Measurements from ENCODE around the gene TBC1D8.

DNA sequence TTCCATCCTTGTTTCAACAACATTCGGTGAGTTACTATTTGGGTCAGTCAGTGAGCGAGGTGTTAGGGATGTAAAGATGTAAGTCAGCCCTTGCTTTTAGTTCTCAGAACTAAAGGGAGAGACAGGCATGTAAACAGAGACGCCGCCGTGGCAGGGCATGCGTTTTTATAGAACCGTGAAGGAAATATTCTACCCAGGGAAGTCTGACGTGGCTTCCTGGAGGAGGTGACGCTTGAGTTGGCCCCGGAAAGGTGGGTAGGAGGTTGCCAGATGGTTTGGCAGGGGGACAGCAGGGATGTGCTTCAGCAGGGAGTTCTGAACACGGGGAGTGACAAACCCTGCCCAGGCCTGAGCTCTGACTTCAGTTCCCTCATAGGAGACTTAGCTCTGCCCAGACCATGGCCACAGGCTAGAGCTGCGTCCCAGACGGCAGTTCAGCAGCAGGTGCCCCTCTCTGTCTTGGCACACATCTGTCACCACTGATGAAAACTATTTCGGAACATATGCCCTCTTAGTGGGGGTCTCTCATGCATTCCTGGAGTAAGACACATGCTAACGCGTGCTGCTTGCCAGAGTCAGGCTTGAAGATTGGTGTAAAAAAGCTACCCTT is 172.5 kb downstream of the TBC1D8 start:
- TF ChIP-seq CBX8 (IDR thresholded peaks at IDR 0.05; ENCODE audit: borderline replicate concordance, extremely low read depth, low read depth, low read length, poor library complexity, severe bottlenecking) (no peak), KAT2B (IDR thresholded peaks at IDR 0.05; ENCODE audit: low read depth, low read length) (no peak), USF2 (CRISPR knock-in tag; IDR thresholded peaks at IDR 0.05) (no peak), SMARCC2 (IDR thresholded peaks at IDR 0.05; ENCODE audit: low read depth) (no peak), HDGF (IDR thresholded peaks at IDR 0.05) (no peak)
- TF ChIP-seq, protein P1, sequence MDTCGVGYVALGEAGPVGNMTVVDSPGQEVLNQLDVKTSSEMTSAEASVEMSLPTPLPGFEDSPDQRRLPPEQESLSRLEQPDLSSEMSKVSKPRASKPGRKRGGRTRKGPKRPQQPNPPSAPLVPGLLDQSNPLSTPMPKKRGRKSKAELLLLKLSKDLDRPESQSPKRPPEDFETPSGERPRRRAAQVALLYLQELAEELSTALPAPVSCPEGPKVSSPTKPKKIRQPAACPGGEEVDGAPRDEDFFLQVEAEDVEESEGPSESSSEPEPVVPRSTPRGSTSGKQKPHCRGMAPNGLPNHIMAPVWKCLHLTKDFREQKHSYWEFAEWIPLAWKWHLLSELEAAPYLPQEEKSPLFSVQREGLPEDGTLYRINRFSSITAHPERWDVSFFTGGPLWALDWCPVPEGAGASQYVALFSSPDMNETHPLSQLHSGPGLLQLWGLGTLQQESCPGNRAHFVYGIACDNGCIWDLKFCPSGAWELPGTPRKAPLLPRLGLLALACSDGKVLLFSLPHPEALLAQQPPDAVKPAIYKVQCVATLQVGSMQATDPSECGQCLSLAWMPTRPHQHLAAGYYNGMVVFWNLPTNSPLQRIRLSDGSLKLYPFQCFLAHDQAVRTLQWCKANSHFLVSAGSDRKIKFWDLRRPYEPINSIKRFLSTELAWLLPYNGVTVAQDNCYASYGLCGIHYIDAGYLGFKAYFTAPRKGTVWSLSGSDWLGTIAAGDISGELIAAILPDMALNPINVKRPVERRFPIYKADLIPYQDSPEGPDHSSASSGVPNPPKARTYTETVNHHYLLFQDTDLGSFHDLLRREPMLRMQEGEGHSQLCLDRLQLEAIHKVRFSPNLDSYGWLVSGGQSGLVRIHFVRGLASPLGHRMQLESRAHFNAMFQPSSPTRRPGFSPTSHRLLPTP (IDR thresholded peaks at IDR 0.05; ENCODE audit: borderline replicate concordance, extremely low read depth, insufficient read length), result no peak

Data from K562 (cell line).